HEK293 (cell line): Measurements from ENCODE around the gene KCTD11.
A peak's percentile ranks its signal among the peaks of the same experiment; 100 is the strongest.

Source experiments
- BCL11A ChIP-seq: fragments of 450-650 bp; formaldehyde crosslinking; IDR thresholded peaks from 2 replicates; pipeline ENCODE4 v1.5.1; 2016; ENCODE audit warnings: low read depth, missing biosample characterization, missing genetic modification characterization
- ELK4 ChIP-seq: IDR thresholded peaks from 2 replicates; pipeline ENCODE4 v1.6.1; 2011; ENCODE audit warnings: mild to moderate bottlenecking, low read depth, low read length, borderline replicate concordance
- MYNN ChIP-seq: fragments of 450-650 bp; formaldehyde crosslinking; IDR thresholded peaks from 2 replicates; pipeline ENCODE4 v1.5.1; 2016; ENCODE audit warnings: missing biosample characterization, missing genetic modification characterization, borderline replicate concordance
- MZF1 ChIP-seq: fragments of 450-650 bp; formaldehyde crosslinking; IDR thresholded peaks from 2 replicates; pipeline ENCODE4 v1.5.1; 2017; ENCODE audit warnings: missing biosample characterization, missing genetic modification characterization, borderline replicate concordance
- PATZ1 ChIP-seq: fragments of 450-650 bp; formaldehyde crosslinking; IDR thresholded peaks from 2 replicates; pipeline ENCODE4 v1.5.1; 2016; ENCODE audit warnings: missing biosample characterization, missing genetic modification characterization
- PBX3 ChIP-seq: sonication (generic); formaldehyde crosslinking; IDR thresholded peaks from 2 replicates; pipeline ENCODE4 v1.8.1; 2022; ENCODE audit warnings: mild to moderate bottlenecking, moderate library complexity, missing genetic modification reagents
- ZBTB49 ChIP-seq: fragments of 450-650 bp; formaldehyde crosslinking; IDR thresholded peaks from 2 replicates; pipeline ENCODE4 v1.5.1; 2016; ENCODE audit warnings: missing biosample characterization, missing genetic modification characterization, low read depth
- ZNF148 ChIP-seq: fragments of 450-650 bp; formaldehyde crosslinking; IDR thresholded peaks from 2 replicates; pipeline ENCODE4 v1.5.0; 2017; ENCODE audit warnings: missing biosample characterization, missing genetic modification characterization, borderline replicate concordance
- ZNF26 ChIP-seq: fragments of 450-650 bp; formaldehyde crosslinking; IDR thresholded peaks from 2 replicates; pipeline ENCODE4 v1.5.1; 2016; ENCODE audit warnings: missing biosample characterization, missing genetic modification characterization
- ZNF274 ChIP-seq, 2 experiments: fragments of 200-500 bp in 1 of 2; fragments of 450-650 bp in 1 of 2; sonication (Bioruptor generic) in 1 of 2; formaldehyde crosslinking in 1 of 2; IDR thresholded peaks; 2 replicates each; pipeline versions ENCODE4 v1.5.1 to v1.6.1; 2014 to 2016; ENCODE audit warnings: borderline replicate concordance in 1 of 2, inconsistent platforms in 1 of 2, low read length in 1 of 2, missing biosample characterization in 1 of 2, missing genetic modification characterization in 1 of 2
- ZNF311 ChIP-seq: fragments of 450-650 bp; formaldehyde crosslinking; IDR thresholded peaks from 2 replicates; pipeline ENCODE4 v1.5.1; 2017; ENCODE audit warnings: missing biosample characterization, missing genetic modification characterization, borderline replicate concordance
- ZNF404 ChIP-seq: fragments of 450-650 bp; formaldehyde crosslinking; IDR thresholded peaks from 2 replicates; pipeline ENCODE4 v1.5.1; 2017; ENCODE audit warnings: missing biosample characterization, missing genetic modification characterization
- ZNF426 ChIP-seq: fragments of 450-650 bp; formaldehyde crosslinking; IDR thresholded peaks from 2 replicates; pipeline ENCODE4 v1.5.1; 2017; ENCODE audit warnings: missing biosample characterization, missing genetic modification characterization, mild to moderate bottlenecking, inconsistent platforms, moderate library complexity
- ZNF449 ChIP-seq: fragments of 450-650 bp; formaldehyde crosslinking; IDR thresholded peaks from 2 replicates; pipeline ENCODE4 v1.5.1; 2017; ENCODE audit warnings: missing biosample characterization, mild to moderate bottlenecking, missing genetic modification characterization, moderate library complexity
- ZNF558 ChIP-seq: fragments of 450-650 bp; formaldehyde crosslinking; IDR thresholded peaks from 2 replicates; pipeline ENCODE4 v1.5.1; 2016; ENCODE audit warnings: missing biosample characterization, missing genetic modification characterization
- ZNF580 ChIP-seq: fragments of 450-650 bp; formaldehyde crosslinking; IDR thresholded peaks from 2 replicates; pipeline ENCODE4 v1.5.1; 2016; ENCODE audit warnings: missing biosample characterization, missing genetic modification characterization
- ZNF623 ChIP-seq: fragments of 450-650 bp; formaldehyde crosslinking; IDR thresholded peaks from 2 replicates; pipeline ENCODE4 v1.5.1; 2016; ENCODE audit warnings: missing biosample characterization, missing genetic modification characterization
- ZNF624 ChIP-seq: fragments of 450-650 bp; formaldehyde crosslinking; IDR thresholded peaks from 2 replicates; pipeline ENCODE4 v1.5.1; 2017; ENCODE audit warnings: missing biosample characterization, missing genetic modification characterization
- ZNF664 ChIP-seq: fragments of 450-650 bp; formaldehyde crosslinking; IDR thresholded peaks from 2 replicates; pipeline ENCODE4 v1.5.1; 2016; ENCODE audit warnings: missing biosample characterization, missing genetic modification characterization
- ZNF791 ChIP-seq: fragments of 450-650 bp; formaldehyde crosslinking; IDR thresholded peaks from 2 replicates; pipeline ENCODE4 v1.5.1; 2016; ENCODE audit warnings: missing biosample characterization, missing genetic modification characterization
- ZSCAN16 ChIP-seq: fragments of 450-650 bp; formaldehyde crosslinking; IDR thresholded peaks from 2 replicates; pipeline ENCODE4 v1.5.1; 2016; ENCODE audit warnings: missing biosample characterization, missing genetic modification characterization

The KCTD11 gene

GRCh38 chr17:7314719-7315569, 37.0 kb upstream of the KCTD11 start, which contains the start of gene GPS2 (continued):
- TF ChIP-seq PATZ1 (peak; percentile 50; the same call in 1 of the 2 replicates), ZNF624 (tag by site-specific recombination) (no peak), ZNF791 (no peak), ZNF580 (peak; percentile 71), ZNF623 (no peak), ZNF274 (IDR thresholded peaks at IDR 0.05; ENCODE audit: low read length) (no peak), ZNF274 (tag by site-specific recombination; IDR thresholded peaks at IDR 0.05; ENCODE audit: borderline replicate concordance) (no peak), MZF1 (tag by site-specific recombination) (no peak), MYNN (tag by site-specific recombination) (no peak), ELK4 (no peak), ZSCAN16 (tag by site-specific recombination) (no peak), ZNF449 (tag by site-specific recombination) (peak; percentile 45; the same call in 1 of the 2 replicates), ZNF404 (tag by site-specific recombination) (no peak), ZNF148 (no peak), BCL11A (tag by site-specific recombination) (0 out of 2 replicates have a peak, but pooled peaks have one; percentile 37), ZNF426 (tag by site-specific recombination) (no peak), ZNF664 (tag by site-specific recombination) (no peak), ZNF26 (tag by site-specific recombination) (no peak), PBX3 (CRISPR knock-in tag) (peak; percentile 55; the same call in 1 of the 2 replicates), ZBTB49 (tag by site-specific recombination) (no peak), ZNF558 (tag by site-specific recombination) (no peak), ZNF311 (tag by site-specific recombination) (no peak)
